ENCODE results near the gene DUSP28. TPM values are rescaled to one million over a fixed set of nuclear protein-coding genes. Genes with fewer than 3 reads are reported as not detected.

The DUSP28 gene
- total RNA-seq, 2 donors from 2014 or later = 5.8 to 14.3 TPM

- Histone ChIP-seq H3K27ac (no peak overlapping the region), H3K9me3 (peaks cover 9% of the 10 kb centered on the region), H3K4me3 (no peak overlapping the region), H3K36me3 (peaks cover 12% of the 10 kb centered on the region), H3K27me3 (replicated peaks; ENCODE audit: insufficient read depth) (no peaks in the 10 kb centered on the region), H3K4me1 (ENCODE audit: control insufficient read depth in 1 of 2, low read depth in 2 of 2) (no peaks in the 10 kb centered on the region)
- no peak for DNase-seq (ENCODE audit: low spot score)
- no peak for ATAC-seq (ENCODE audit: insufficient number of reproducible peaks, low FRiP score, low read depth)
- no peak for TF ChIP-seq CTCF (IDR thresholded peaks at IDR 0.05)
These were observed 31.6 kb upstream of the DUSP28 start for GRCh38 chr2:240528406-240529040.

- ATAC-seq (ENCODE audit: insufficient number of reproducible peaks, low FRiP score, low read depth) = no peak
- Histone ChIP-seq H3K27ac (no peak overlapping the region), H3K36me3 (peaks cover 10% of the 10 kb centered on the region), H3K4me3 (no peak overlapping the region), H3K9me3 (peaks cover 9% of the 10 kb centered on the region), H3K27me3 (replicated peaks; ENCODE audit: insufficient read depth) (no peaks in the 10 kb centered on the region), H3K4me1 (ENCODE audit: control insufficient read depth in 1 of 2, low read depth in 2 of 2) (no peaks in the 10 kb centered on the region)
- no peak for TF ChIP-seq CTCF (IDR thresholded peaks at IDR 0.05)
- DNase-seq (ENCODE audit: low spot score) = no peak
These were observed 30.7 kb upstream of the DUSP28 start for GRCh38 chr2:240529344-240529999.

DNA sequence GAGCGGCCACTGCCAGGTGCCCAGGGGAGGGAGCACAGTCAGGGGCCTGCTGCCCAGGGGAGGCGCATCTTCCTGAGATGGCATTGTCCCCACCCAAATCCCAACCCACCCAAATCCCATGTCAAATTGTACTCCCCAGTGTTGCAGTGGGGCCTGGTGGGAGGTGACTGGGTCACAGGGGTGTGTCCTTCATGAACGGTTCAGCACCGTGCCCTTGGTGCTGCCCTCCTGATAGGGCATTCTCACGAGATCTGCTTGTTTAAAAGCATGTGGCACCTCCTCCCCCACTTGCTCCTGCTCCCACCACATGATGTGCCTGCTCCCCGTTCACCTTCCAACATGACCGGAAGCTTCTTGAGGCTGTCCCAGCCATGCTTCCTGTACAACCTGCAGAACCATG, 30.0 kb upstream of the DUSP28 start:
- Histone ChIP-seq H3K4me3 (no peak overlapping the region), H3K9me3 (peaks cover 9% of the 10 kb centered on the region), H3K4me1 (ENCODE audit: control insufficient read depth in 1 of 2, low read depth in 2 of 2) (no peaks in the 10 kb centered on the region), H3K27me3 (replicated peaks; ENCODE audit: insufficient read depth) (no peaks in the 10 kb centered on the region), H3K27ac (no peak overlapping the region), H3K36me3 (peaks cover 10% of the 10 kb centered on the region)
- ATAC-seq (ENCODE audit: insufficient number of reproducible peaks, low FRiP score, low read depth) (no peak), DNase-seq (ENCODE audit: low spot score) (no peak)
- no peak for TF ChIP-seq CTCF (IDR thresholded peaks at IDR 0.05)

GRCh38 chr2:240531038-240531437, 29.1 kb upstream of the DUSP28 start:
- TF ChIP-seq CTCF (IDR thresholded peaks at IDR 0.05) = no peak
- H3K27me3 ChIP-seq (replicated peaks; ENCODE audit: insufficient read depth) = no peaks in the 10 kb centered on the region
- ATAC-seq (ENCODE audit: insufficient number of reproducible peaks, low FRiP score, low read depth) = no peak
- H3K4me1 ChIP-seq (ENCODE audit: control insufficient read depth in 1 of 2, low read depth in 2 of 2) = no peaks in the 10 kb centered on the region
- H3K9me3 ChIP-seq = peaks cover 9% of the 10 kb centered on the region
- peaks cover 10% of the 10 kb centered on the region for H3K36me3 ChIP-seq
- H3K27ac ChIP-seq = no peak overlapping the region
- no peak overlapping the region for H3K4me3 ChIP-seq
- DNase-seq (ENCODE audit: low spot score) = no peak

DNA sequence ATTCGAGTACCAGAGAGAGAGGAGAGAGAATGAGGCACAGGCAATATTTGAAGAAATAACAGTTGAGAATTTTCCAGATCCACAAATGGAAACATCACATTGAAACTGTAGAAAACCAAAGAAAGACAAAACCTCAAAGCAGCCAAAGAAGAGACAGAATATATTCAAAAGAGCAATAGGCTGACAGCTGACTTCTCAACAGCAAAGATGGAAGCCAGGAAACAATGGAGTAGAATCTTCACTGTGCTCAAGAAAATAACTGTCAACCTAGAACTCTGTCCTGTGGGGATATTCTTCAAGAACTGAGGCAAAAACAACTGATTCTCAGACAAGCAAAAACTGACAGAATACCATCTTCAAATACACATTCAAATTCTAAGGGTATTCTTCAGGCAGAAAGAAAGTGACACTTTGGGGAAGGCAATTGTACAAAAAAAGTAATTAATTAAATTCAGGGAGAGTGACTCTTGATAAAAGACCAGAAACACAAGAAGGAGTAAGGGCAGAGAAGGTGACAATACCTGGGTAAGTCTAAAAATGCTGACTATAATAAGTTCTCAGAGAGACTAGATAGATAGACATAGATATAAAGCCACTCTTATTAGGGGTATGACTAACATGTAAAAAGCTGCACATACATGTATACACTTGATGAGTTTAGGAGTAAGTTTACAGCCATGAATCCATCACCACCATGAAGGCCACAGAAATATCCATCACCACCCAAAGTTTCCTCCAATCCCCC, 28.0 kb upstream of the DUSP28 start:
- Histone ChIP-seq H3K36me3 (peaks cover 10% of the 10 kb centered on the region), H3K27ac (no peak overlapping the region), H3K4me1 (ENCODE audit: control insufficient read depth in 1 of 2, low read depth in 2 of 2) (no peaks in the 10 kb centered on the region), H3K27me3 (replicated peaks; ENCODE audit: insufficient read depth) (no peaks in the 10 kb centered on the region), H3K4me3 (no peak overlapping the region), H3K9me3 (peaks cover 9% of the 10 kb centered on the region)
- DNase-seq (ENCODE audit: low spot score) (no peak), ATAC-seq (ENCODE audit: insufficient number of reproducible peaks, low FRiP score, low read depth) (no peak)
- no peak for TF ChIP-seq CTCF (IDR thresholded peaks at IDR 0.05)

Measured in thoracic aorta (tissue), 2 donors.